Panc1 (cell line): Measurements from ENCODE around the gene MARK3. TPM values are rescaled to one million over a fixed set of nuclear protein-coding genes. Genes with fewer than 3 reads are reported as not detected.

Source experiments
- ATAC-seq: fragments of 200-7000 bp; cut with Tn5 transposase; 2 replicates; pipeline ENCODE4 v1.9.1; 2020; ENCODE audit warnings: mild to moderate bottlenecking, moderate library complexity
- BruUV-seq: library from RNA; stranded (reverse); fragments of 400-500 nt; replicated peaks from 2 replicates; lab custom pipeline; 2021; lab: Mats Ljungman, UMichigan
- CTCF ChIA-PET: fragments of 300-600 bp; sonication (Branson Sonifier 250); formaldehyde crosslinking; loops from one replicate; lab custom pipeline; 2022; ENCODE audit warnings: antibody characterized with exemption; lab: Charles Lee
- POLR2A ChIA-PET: fragments of 300-600 bp; sonication (Branson Sonifier 250); formaldehyde crosslinking; loops from one replicate; lab custom pipeline; 2022; ENCODE audit warnings: antibody characterized with exemption; lab: Charles Lee
- DNase-seq: peaks from one replicate; pipeline ENCODE4 v3.0.0-alpha.2; 2010; ENCODE audit warnings: low read depth, low spot score
- H3K27ac ChIP-seq: 2 replicates; pipeline ENCODE4 v1.5.1; 2011; ENCODE audit warnings: mild to moderate bottlenecking, low read length, inconsistent platforms
- H3K27me3 ChIP-seq: fragments of 200-500 bp; sonication (Bioruptor generic); 2 replicates; pipeline ENCODE4 v1.6.0; 2014; ENCODE audit warnings: low read length, inconsistent platforms; ENCODE audit not compliant: control insufficient read depth, insufficient read depth
- H3K36me3 ChIP-seq: fragments of 200-500 bp; sonication (Bioruptor generic); 2 replicates; pipeline ENCODE4 v1.5.1; 2014; ENCODE audit warnings: inconsistent platforms, mild to moderate bottlenecking, low read length, moderate library complexity; ENCODE audit not compliant: control insufficient read depth, insufficient read depth
- H3K4me1 ChIP-seq: 2 replicates; pipeline ENCODE4 v1.5.1; 2011; ENCODE audit warnings: inconsistent platforms, mild to moderate bottlenecking, low read length, moderate library complexity; ENCODE audit not compliant: control insufficient read depth, insufficient read depth
- H3K4me3 ChIP-seq, 2 experiments: 2 replicates each; pipeline ENCODE4 v1.5.1; 2011 to 2012; ENCODE audit warnings: low read depth in 2 of 2, low read length in 2 of 2, mild to moderate bottlenecking in 2 of 2, inconsistent platforms in 1 of 2, moderate library complexity in 1 of 2
- H3K9me3 ChIP-seq: fragments of 200-500 bp; sonication (Bioruptor generic); 2 replicates; pipeline ENCODE4 v1.5.1; 2014; ENCODE audit warnings: low read depth, mild to moderate bottlenecking, inconsistent platforms, low read length, moderate library complexity; ENCODE audit not compliant: control insufficient read depth, insufficient read depth
- CTCF ChIP-seq: fragments of 450-650 bp; IDR thresholded peaks from 2 replicates; pipeline ENCODE4 v1.5.1; 2017; ENCODE audit warnings: mild to moderate bottlenecking
- POLR2AphosphoS5 ChIP-seq: IDR thresholded peaks from 2 replicates; pipeline ENCODE4 v1.6.1; 2012; ENCODE audit warnings: mild to moderate bottlenecking, low read depth, low read length, moderate library complexity
- REST ChIP-seq, 2 experiments: IDR thresholded peaks; 2 replicates each; pipeline ENCODE4 v1.6.1; 2011 to 2012; ENCODE audit warnings: low read depth in 2 of 2, control low read depth in 1 of 2, low read length in 1 of 2, mild to moderate bottlenecking in 1 of 2, moderate library complexity in 1 of 2; ENCODE audit not compliant: insufficient read depth in 1 of 2
- SIN3A ChIP-seq: IDR thresholded peaks from 2 replicates; pipeline ENCODE4 v1.6.1; 2012; ENCODE audit warnings: low read depth, mild to moderate bottlenecking, low read length, moderate library complexity, borderline replicate concordance; ENCODE audit not compliant: insufficient read depth
- TCF7L2 ChIP-seq: IDR thresholded peaks from 2 replicates; pipeline ENCODE4 v1.6.1; 2011; ENCODE audit warnings: mild to moderate bottlenecking, low read depth, low read length, inconsistent platforms
- in situ Hi-C: cut with HindIII; loops from 2 replicates; pipeline ENCODE4 v1.10.0; 2016; ENCODE audit warnings: low sequenced_read_pairs, low pct_unique_long_range_greater_than_20kb
- intact Hi-C: fragments of 100-400 bp; cut with micrococcal nuclease; formaldehyde crosslinking; loops from one replicate; pipeline ENCODE4 v1.10.0; 2022; ENCODE audit not compliant: unreplicated experiment
- total RNA-seq: library from RNA; stranded (reverse); gene quantifications from one replicate; pipeline ENCODE4 v1.2.1, GENCODE V29; 2021; ENCODE audit not compliant: unreplicated experiment

Gene MARK3
- total RNA-seq, 1 experiment from 2014 or later, result 56.1 TPM

DNA sequence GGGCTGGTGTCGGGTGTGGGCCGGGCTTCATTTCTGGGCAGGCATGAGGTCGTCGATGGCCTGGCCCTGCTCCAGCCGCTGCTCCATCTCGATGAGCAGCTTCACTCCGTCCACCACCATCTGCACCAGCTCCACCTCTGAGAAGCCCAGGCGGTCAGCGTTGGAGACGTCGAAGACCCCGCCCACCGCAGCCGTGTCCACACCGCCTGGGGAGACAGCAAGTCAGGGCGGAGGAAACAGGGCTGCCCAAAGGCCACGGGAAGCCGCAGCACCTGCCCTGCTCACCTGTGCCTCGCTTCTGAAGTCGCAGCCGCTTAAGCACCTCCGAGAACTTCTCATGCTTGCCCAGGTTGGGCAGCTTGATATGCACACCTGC lies 134.6 kb downstream of the MARK3 start:
- H3K27ac ChIP-seq, result peak overlapping the region; percentile 80
- H3K4me1 ChIP-seq, result peaks cover 45% of the 10 kb centered on the region
- peak overlapping the region in 1 of 2 experiments; percentile 50; a peak in 1 of 4 replicates for H3K4me3 ChIP-seq
- ATAC-seq (no peak), DNase-seq (no peak)
- H3K27me3 ChIP-seq, result no peaks in the 10 kb centered on the region
- H3K36me3 ChIP-seq, result no peaks in the 10 kb centered on the region; the same call in 1 of the 2 replicates
- no peaks in the 10 kb centered on the region for H3K9me3 ChIP-seq
- intact Hi-C loops (no loop called here), in situ Hi-C loops (no loop called here)
- TF ChIP-seq POLR2AphosphoS5 (no peak; the same call in 1 of the 2 replicates), CTCF (no peak), REST (IDR thresholded peaks at IDR 0.05; ENCODE audit: insufficient read depth in 1 of 2, low read depth in 2 of 2, low read length in 1 of 2) (no peak), SIN3A (no peak), TCF7L2 (no peak)
- TSS peak; percentile 97 for BruUV-seq
- CTCF ChIA-PET, result no interaction called here
- POLR2A ChIA-PET, result interaction anchor here (1.1 kb wide), 1 partner anchor 19 kb away, joined by 4 read pairs; no protein-coding TSS in a partner anchor

GRCh38 chr14:103520269-103520656 lies 135.0 kb downstream of the MARK3 start:
- ATAC-seq (no peak), DNase-seq (no peak)
- in situ Hi-C loops, result no loop called here
- ChIA-PET POLR2A (no interaction called here), CTCF (interaction anchor here (1.4 kb wide), 1 partner anchor 27 kb away, joined by 3 read pairs; no protein-coding TSS in a partner anchor)
- H3K36me3 ChIP-seq, result no peaks in the 10 kb centered on the region; the same call in 1 of the 2 replicates
- intact Hi-C loops, result no loop called here
- no peaks in the 10 kb centered on the region for H3K9me3 ChIP-seq
- H3K4me3 ChIP-seq, result peak overlapping the region; percentile 48 to 50
- BruUV-seq, result no TSS peak
- no peaks in the 10 kb centered on the region for H3K27me3 ChIP-seq
- peaks cover 47% of the 10 kb centered on the region for H3K4me1 ChIP-seq
- H3K27ac ChIP-seq, result peak overlapping the region; percentile 80; the same call in 1 of the 2 replicates
- TF ChIP-seq CTCF, result no peak
- no peak for TF ChIP-seq REST (IDR thresholded peaks at IDR 0.05; ENCODE audit: insufficient read depth in 1 of 2, low read depth in 2 of 2, low read length in 1 of 2)
- TF ChIP-seq TCF7L2, result no peak
- TF ChIP-seq POLR2AphosphoS5, result no peak
- TF ChIP-seq SIN3A, result no peak
